ENCODE results near the gene SP3.

DNA sequence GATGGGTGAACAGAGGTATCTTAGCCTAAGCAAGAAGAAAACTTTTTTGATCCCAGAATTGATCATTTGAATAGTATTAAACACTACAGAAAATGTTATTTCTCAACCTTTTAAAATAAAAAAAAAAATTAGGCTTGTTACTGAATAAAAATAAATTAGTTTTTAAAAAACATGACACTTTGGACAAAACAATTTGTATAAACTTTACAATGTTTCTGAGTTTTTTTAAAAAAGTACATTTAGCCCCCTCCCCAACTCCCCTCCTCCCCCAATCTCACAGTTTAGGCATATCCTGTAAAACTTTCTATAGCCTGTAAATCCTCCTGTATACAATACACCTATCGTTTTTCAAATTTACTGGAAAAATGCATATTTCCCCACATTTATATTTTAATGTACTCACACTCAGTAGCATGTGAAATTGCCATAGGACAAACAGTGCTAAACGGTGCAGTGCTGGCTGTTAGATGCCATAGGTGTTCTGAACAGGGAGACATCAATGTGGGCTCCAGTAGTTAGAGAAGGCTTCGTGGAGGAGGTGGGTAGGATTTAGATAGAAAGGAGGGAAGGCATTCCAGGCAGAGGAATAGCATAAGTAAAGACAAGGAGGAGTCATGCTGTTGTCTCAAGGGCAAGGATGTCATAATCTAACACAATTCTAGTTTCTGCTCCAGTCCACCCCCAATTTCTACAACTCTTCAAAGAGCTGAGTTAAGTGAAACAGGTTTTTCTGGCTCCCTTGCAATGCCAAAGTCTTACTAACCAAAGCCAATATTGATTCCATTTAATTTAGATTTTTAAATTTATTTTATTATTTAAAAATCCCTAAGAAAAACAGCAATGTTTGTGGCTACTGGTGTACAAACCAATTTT, 50.9 kb downstream of the SP3 start:
- TF ChIP-seq, protein P1, sequence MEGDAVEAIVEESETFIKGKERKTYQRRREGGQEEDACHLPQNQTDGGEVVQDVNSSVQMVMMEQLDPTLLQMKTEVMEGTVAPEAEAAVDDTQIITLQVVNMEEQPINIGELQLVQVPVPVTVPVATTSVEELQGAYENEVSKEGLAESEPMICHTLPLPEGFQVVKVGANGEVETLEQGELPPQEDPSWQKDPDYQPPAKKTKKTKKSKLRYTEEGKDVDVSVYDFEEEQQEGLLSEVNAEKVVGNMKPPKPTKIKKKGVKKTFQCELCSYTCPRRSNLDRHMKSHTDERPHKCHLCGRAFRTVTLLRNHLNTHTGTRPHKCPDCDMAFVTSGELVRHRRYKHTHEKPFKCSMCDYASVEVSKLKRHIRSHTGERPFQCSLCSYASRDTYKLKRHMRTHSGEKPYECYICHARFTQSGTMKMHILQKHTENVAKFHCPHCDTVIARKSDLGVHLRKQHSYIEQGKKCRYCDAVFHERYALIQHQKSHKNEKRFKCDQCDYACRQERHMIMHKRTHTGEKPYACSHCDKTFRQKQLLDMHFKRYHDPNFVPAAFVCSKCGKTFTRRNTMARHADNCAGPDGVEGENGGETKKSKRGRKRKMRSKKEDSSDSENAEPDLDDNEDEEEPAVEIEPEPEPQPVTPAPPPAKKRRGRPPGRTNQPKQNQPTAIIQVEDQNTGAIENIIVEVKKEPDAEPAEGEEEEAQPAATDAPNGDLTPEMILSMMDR (IDR thresholded peaks at IDR 0.05), result no peak
- TF ChIP-seq POLR2AphosphoS5 (IDR thresholded peaks at IDR 0.05), result no peak

All from transverse colon (tissue), 4 donors.